Activated CD8-positive, alpha-beta T cell treated with anti-CD3 and anti-CD28 coated beads, Interleukin-2, amount 10 ng/mL, durations not matched to agents 7 days and 5 days (primary cell): ENCODE measurements around the gene SENP3. TPM values are rescaled to one million over a fixed set of nuclear protein-coding genes. Genes with fewer than 3 reads are reported as not detected.

Source experiments
- ATAC-seq: fragments of 150-1000 bp; cut with Tn5 transposase; one replicate; pipeline ENCODE4 v1.10.0; 2021; ENCODE audit warnings: moderate library complexity
- CTCF ChIA-PET: fragments of 350-600 bp; sonication (Branson Sonifier 250); formaldehyde crosslinking; loops from one replicate; lab custom pipeline; 2021; ENCODE audit warnings: antibody characterized with exemption; lab: Charles Lee
- POLR2A ChIA-PET: fragments of 350-600 bp; sonication (Branson Sonifier 250); formaldehyde crosslinking; loops from one replicate; lab custom pipeline; 2021; ENCODE audit warnings: antibody characterized with exemption; lab: Charles Lee
- DNase-seq: peaks from one replicate; pipeline ENCODE4 v3.0.0-alpha.2; 2020
- H3K27ac Mint-ChIP-seq: one replicate; pipeline ENCODE4 v1.8.0; 2021; ENCODE audit warnings: mild to moderate bottlenecking, mixed read lengths
- H3K27me3 Mint-ChIP-seq: one replicate; pipeline ENCODE4 v1.8.0; 2021; ENCODE audit warnings: low read depth, mixed read lengths
- H3K36me3 Mint-ChIP-seq: one replicate; pipeline ENCODE4 v1.8.0; 2021; ENCODE audit warnings: low read depth, mixed read lengths
- H3K4me1 Mint-ChIP-seq: one replicate; pipeline ENCODE4 v1.8.0; 2021; ENCODE audit warnings: low read depth, mixed read lengths
- H3K4me3 Mint-ChIP-seq: one replicate; pipeline ENCODE4 v1.8.0; 2021; ENCODE audit warnings: mild to moderate bottlenecking, mixed read lengths
- H3K9me3 Mint-ChIP-seq: one replicate; pipeline ENCODE4 v1.8.0; 2022; ENCODE audit warnings: mixed read lengths; ENCODE audit not compliant: insufficient read depth
- total RNA-seq, 2 experiments: library from RNA; stranded (reverse); gene quantifications; one replicate each; pipeline ENCODE4 v1.2.3, GENCODE V29; 2021

Gene SENP3
- total RNA-seq, 2 experiments from 2014 or later, result 54.4 to 62.0 TPM

GRCh38 chr17:7563115-7563869, 1.6 kb downstream of the SENP3 start:
- no peak for ATAC-seq
- Mint-ChIP-seq H3K27ac (no peak overlapping the region), H3K4me1 (peaks cover 44% of the 10 kb centered on the region), H3K9me3 (no peaks in the 10 kb centered on the region), H3K27me3 (no peaks in the 10 kb centered on the region), H3K4me3 (peak overlapping the region; percentile 77), H3K36me3 (peaks cover 66% of the 10 kb centered on the region)
- ChIA-PET CTCF (interaction anchor here (3.7 to 3.8 kb wide), 2 partner anchors 9 to 125 kb away, joined by 37 to 43 read pairs; partner anchors contain the start of genes TP53 and WRAP53), POLR2A (interaction anchor here (0.6 to 3.2 kb wide), 4 partner anchors 9 to 21 kb away, joined by 3 to 13 read pairs (median 8); partner anchors contain the start of gene MPDU1)
- no peak for DNase-seq

- H3K4me1 Mint-ChIP-seq, result peaks cover 30% of the 10 kb centered on the region
- CTCF ChIA-PET, result interaction anchor here (2.7 to 7.6 kb wide), 2 partner anchors 8 to 20 kb away, joined by 10 to 43 read pairs; partner anchors contain the start of genes SENP3 and SOX15
- H3K9me3 Mint-ChIP-seq, result no peaks in the 10 kb centered on the region
- H3K4me3 Mint-ChIP-seq, result no peak overlapping the region
- ATAC-seq (no peak), DNase-seq (no peak)
- H3K36me3 Mint-ChIP-seq, result peaks cover 65% of the 10 kb centered on the region
- POLR2A ChIA-PET, result interaction anchor here (0.7 to 7.4 kb wide), 3 partner anchors 13 to 276 kb away, joined by 3 to 105 read pairs (median 3); partner anchors contain the start of genes CD68 and MPDU1
- no peak overlapping the region for H3K27ac Mint-ChIP-seq
- H3K27me3 Mint-ChIP-seq, result no peaks in the 10 kb centered on the region
These were observed 7.9 kb downstream of the SENP3 start for GRCh38 chr17:7569571-7569970.

- no peaks in the 10 kb centered on the region for H3K27me3 Mint-ChIP-seq
- H3K27ac Mint-ChIP-seq, result peak overlapping the region; percentile 69
- H3K4me3 Mint-ChIP-seq, result no peak overlapping the region
- POLR2A ChIA-PET, result interaction anchor here (0.7 to 7.4 kb wide), 5 partner anchors 9 to 275 kb away, joined by 3 to 105 read pairs (median 5); partner anchors contain the start of genes CD68, MPDU1, SENP3 and SOX15
- H3K4me1 Mint-ChIP-seq, result peaks cover 38% of the 10 kb centered on the region
- no peaks in the 10 kb centered on the region for H3K9me3 Mint-ChIP-seq
- CTCF ChIA-PET, result interaction anchor here (0.9 to 7.6 kb wide), 5 partner anchors 9 to 118 kb away, joined by 3 to 43 read pairs (median 9); partner anchors contain the start of genes SENP3, SOX15, TP53 and WRAP53
- peaks cover 67% of the 10 kb centered on the region for H3K36me3 Mint-ChIP-seq
- ATAC-seq (no peak), DNase-seq (no peak)
These were observed 8.6 kb downstream of the SENP3 start for GRCh38 chr17:7570351-7570750.

GRCh38 chr17:7572338-7572587, 10.5 kb downstream of the SENP3 start:
- peak; percentile 88 for ATAC-seq
- Mint-ChIP-seq H3K4me1 (peaks cover 57% of the 10 kb centered on the region), H3K27me3 (no peaks in the 10 kb centered on the region), H3K27ac (peak overlapping the region; percentile 100), H3K9me3 (no peaks in the 10 kb centered on the region), H3K4me3 (peak overlapping the region; percentile 93), H3K36me3 (peaks cover 73% of the 10 kb centered on the region)
- ChIA-PET CTCF (interaction anchor here (1.0 to 7.6 kb wide), 4 partner anchors 11 to 136 kb away, joined by 3 to 43 read pairs (median 7); partner anchors contain the start of genes SENP3, TP53 and WRAP53), POLR2A (interaction anchor here (1.1 to 7.4 kb wide), 8 partner anchors 9 to 235 kb away, joined by 3 to 105 read pairs (median 4); partner anchors contain the start of genes ACAP1, CD68, MPDU1 and SENP3)
- DNase-seq, result peak; percentile 100

- peak overlapping the region; percentile 100 for H3K27ac Mint-ChIP-seq
- POLR2A ChIA-PET, result interaction anchor here (0.7 to 7.4 kb wide), 12 partner anchors 9 to 330 kb away, joined by 3 to 105 read pairs (median 4); partner anchors contain the start of genes ACAP1, CD68, GABARAP and MPDU1
- H3K4me3 Mint-ChIP-seq, result peak overlapping the region; percentile 93
- peaks cover 74% of the 10 kb centered on the region for H3K36me3 Mint-ChIP-seq
- ATAC-seq (peak; percentile 13), DNase-seq (no peak)
- no peaks in the 10 kb centered on the region for H3K27me3 Mint-ChIP-seq
- peaks cover 62% of the 10 kb centered on the region for H3K4me1 Mint-ChIP-seq
- no peaks in the 10 kb centered on the region for H3K9me3 Mint-ChIP-seq
- CTCF ChIA-PET, result interaction anchor here (1.0 to 7.6 kb wide), 5 partner anchors 11 to 136 kb away, joined by 3 to 43 read pairs (median 6); partner anchors contain the start of gene SENP3
These were observed 11.0 kb downstream of the SENP3 start for GRCh38 chr17:7572588-7573323.

GRCh38 chr17:7573324-7574080, 11.8 kb downstream of the SENP3 start:
- H3K4me3 Mint-ChIP-seq, result peak overlapping the region; percentile 93
- peak; percentile 96 for DNase-seq
- POLR2A ChIA-PET, result interaction anchor here (0.6 to 7.4 kb wide), 18 partner anchors 9 to 768 kb away, joined by 3 to 105 read pairs (median 3); partner anchors contain the start of genes ATP1B2, CD68, GABARAP and MPDU1
- peaks cover 81% of the 10 kb centered on the region for H3K36me3 Mint-ChIP-seq
- CTCF ChIA-PET, result interaction anchor here (1.1 to 7.6 kb wide), 5 partner anchors 10 to 137 kb away, joined by 4 to 43 read pairs (median 10); partner anchors contain the start of genes MPDU1, SENP3, TP53 and WRAP53
- no peaks in the 10 kb centered on the region for H3K27me3 Mint-ChIP-seq
- H3K4me1 Mint-ChIP-seq, result peaks cover 69% of the 10 kb centered on the region
- ATAC-seq, result peak; percentile 45
- H3K9me3 Mint-ChIP-seq, result no peaks in the 10 kb centered on the region
- H3K27ac Mint-ChIP-seq, result peak overlapping the region; percentile 100

GRCh38 chr17:7574176-7574953, 12.6 kb downstream of the SENP3 start:
- peak overlapping the region; percentile 93 for H3K4me3 Mint-ChIP-seq
- no peak for DNase-seq
- ChIA-PET POLR2A (interaction anchor here (0.6 to 7.4 kb wide), 16 partner anchors 8 to 767 kb away, joined by 3 to 105 read pairs (median 3); partner anchors contain the start of genes ATP1B2, CD68, MPDU1 and POLR2A), CTCF (interaction anchor here (1.1 to 7.6 kb wide), 7 partner anchors 9 to 138 kb away, joined by 4 to 43 read pairs (median 10); partner anchors contain the start of genes MPDU1, SENP3, SOX15 and TP53)
- H3K9me3 Mint-ChIP-seq, result no peaks in the 10 kb centered on the region
- no peak for ATAC-seq
- H3K27me3 Mint-ChIP-seq, result no peaks in the 10 kb centered on the region
- peaks cover 78% of the 10 kb centered on the region for H3K4me1 Mint-ChIP-seq
- H3K36me3 Mint-ChIP-seq, result peaks cover 87% of the 10 kb centered on the region
- H3K27ac Mint-ChIP-seq, result peak overlapping the region; percentile 100

GRCh38 chr17:7575481-7575883, 13.8 kb downstream of the SENP3 start:
- H3K9me3 Mint-ChIP-seq, result no peaks in the 10 kb centered on the region
- POLR2A ChIA-PET, result interaction anchor here (0.6 to 7.4 kb wide), 7 partner anchors 7 to 239 kb away, joined by 3 to 105 read pairs (median 3); partner anchors contain the start of genes ACAP1, CD68, MPDU1 and TP53
- no peaks in the 10 kb centered on the region for H3K27me3 Mint-ChIP-seq
- CTCF ChIA-PET, result interaction anchor here (0.8 to 7.6 kb wide), 6 partner anchors 12 to 530 kb away, joined by 3 to 43 read pairs (median 8); partner anchors contain the start of genes SENP3, SOX15, TP53 and WRAP53
- peaks cover 82% of the 10 kb centered on the region for H3K4me1 Mint-ChIP-seq
- H3K36me3 Mint-ChIP-seq, result peaks cover 87% of the 10 kb centered on the region
- H3K27ac Mint-ChIP-seq, result peak overlapping the region; percentile 100
- peak overlapping the region; percentile 93 for H3K4me3 Mint-ChIP-seq
- DNase-seq (no peak), ATAC-seq (no peak)

GRCh38 chr17:7575959-7576358, 14.2 kb downstream of the SENP3 start:
- Mint-ChIP-seq H3K4me1 (peaks cover 82% of the 10 kb centered on the region), H3K27me3 (no peaks in the 10 kb centered on the region), H3K4me3 (peak overlapping the region; percentile 93), H3K36me3 (peaks cover 87% of the 10 kb centered on the region), H3K9me3 (no peaks in the 10 kb centered on the region), H3K27ac (peak overlapping the region; percentile 100)
- ChIA-PET CTCF (interaction anchor here (0.8 to 7.6 kb wide), 6 partner anchors 11 to 530 kb away, joined by 3 to 43 read pairs (median 8); partner anchors contain the start of genes SENP3, SOX15, TP53 and WRAP53), POLR2A (interaction anchor here (0.6 to 7.4 kb wide), 7 partner anchors 7 to 240 kb away, joined by 3 to 105 read pairs (median 3); partner anchors contain the start of genes ACAP1, CD68, MPDU1 and TP53)
- DNase-seq, result no peak
- ATAC-seq, result no peak
